GM12878 (cell line): Measurements from ENCODE around the gene MMP11. TPM values are rescaled to one million over a fixed set of nuclear protein-coding genes. Genes with fewer than 3 reads are reported as not detected.

Experiments
- BACH1 ChIP-seq: fragments of 450-650 bp; IDR thresholded peaks from 2 replicates; pipeline ENCODE4 v1.6.1; 2017; ENCODE audit warnings: mild to moderate bottlenecking, borderline replicate concordance
- CBX5 ChIP-seq: sonication (generic); IDR thresholded peaks from 2 replicates; pipeline ENCODE4 v1.6.1; 2016; ENCODE audit warnings: low read depth, moderate library complexity, mild to moderate bottlenecking, inconsistent platforms
- CHD4 ChIP-seq: fragments of 200-600 bp; sonication (generic); IDR thresholded peaks from 2 replicates; pipeline ENCODE4 v1.6.1; 2016; ENCODE audit warnings: mild to moderate bottlenecking
- EED ChIP-seq: sonication (generic); IDR thresholded peaks from 2 replicates; pipeline ENCODE4 v1.6.1; 2016; ENCODE audit warnings: antibody characterized with exemption, low read depth
- HDGF ChIP-seq: fragments of 450-650 bp; IDR thresholded peaks from 2 replicates; pipeline ENCODE4 v1.6.1; 2016; ENCODE audit warnings: antibody characterized with exemption
- KLF5 ChIP-seq: fragments of 450-650 bp; IDR thresholded peaks from 2 replicates; pipeline ENCODE4 v1.6.1; 2014; ENCODE audit warnings: mild to moderate bottlenecking; ENCODE audit not compliant: partially characterized antibody
- MTA3 ChIP-seq: IDR thresholded peaks from 2 replicates; pipeline ENCODE4 v1.6.1; 2012; ENCODE audit warnings: low read length, inconsistent platforms, borderline replicate concordance
- NR2F1 ChIP-seq: fragments of 450-650 bp; conservative IDR thresholded peaks from 2 replicates; pipeline ENCODE4 v1.6.1; 2017; ENCODE audit warnings: mild to moderate bottlenecking
- NRF1 ChIP-seq: conservative IDR thresholded peaks from 2 replicates; pipeline ENCODE4 v1.6.1; 2011; ENCODE audit warnings: mild to moderate bottlenecking, low read depth, low read length, improper control_type of control experiment
- PAX8 ChIP-seq: fragments of 450-650 bp; IDR thresholded peaks from 2 replicates; pipeline ENCODE4 v1.6.1; 2017; ENCODE audit warnings: mild to moderate bottlenecking, moderate library complexity
- POU2F2 ChIP-seq: IDR thresholded peaks from 3 replicates; pipeline ENCODE4 v1.6.1; 2011; ENCODE audit warnings: low read depth, mild to moderate bottlenecking, low read length, borderline replicate concordance
- RCOR1 ChIP-seq: conservative IDR thresholded peaks from 2 replicates; pipeline ENCODE4 v1.6.1; 2012; ENCODE audit warnings: low read depth, low read length, improper control_type of control experiment
- RELA ChIP-seq: fragments of 450-650 bp; IDR thresholded peaks from 2 replicates; pipeline ENCODE4 v1.8.0; 2014; ENCODE audit warnings: borderline replicate concordance; ENCODE audit not compliant: partially characterized antibody
- RUNX3 ChIP-seq: IDR thresholded peaks from 2 replicates; pipeline ENCODE4 v1.6.1; 2012; ENCODE audit warnings: low read length, inconsistent platforms
- SIN3A ChIP-seq: IDR thresholded peaks from 2 replicates; pipeline ENCODE4 v1.6.1; 2012; ENCODE audit warnings: low read depth, low read length, improper control_type of control experiment
- SMAD5 ChIP-seq: IDR thresholded peaks from 2 replicates; pipeline ENCODE4 v1.6.1; 2016; ENCODE audit warnings: antibody characterized with exemption, low read depth
- SMARCA5 ChIP-seq: fragments of 450-650 bp; IDR thresholded peaks from 2 replicates; pipeline ENCODE4 v1.6.1; 2017; ENCODE audit warnings: mild to moderate bottlenecking
- SMC3 ChIP-seq: IDR thresholded peaks from 2 replicates; pipeline ENCODE4 v1.6.1; 2011; ENCODE audit warnings: low read length, improper control_type of control experiment, borderline replicate concordance
- SP1 ChIP-seq: IDR thresholded peaks from one replicate; pipeline ENCODE4 v1.6.1; 2011; ENCODE audit warnings: low read depth, low read length
- YY1 ChIP-seq: IDR thresholded peaks from 2 replicates; pipeline ENCODE4 v1.6.1; 2011; ENCODE audit warnings: low read depth, mild to moderate bottlenecking, low read length
- polyA plus RNA-seq, 11 experiments: library from polyadenylated mRNA; depleted of rRNA in 4 of 11; unstranded in 6 of 11; stranded (reverse) in 5 of 11; fragments of >200 nt; fragmentation: Nextera tagmentation in 4 of 11; fragmentation: Illumina TruSeq in 1 of 11; extraction: Ambion mirVana in 4 of 11; extraction: Trizol in 1 of 11; gene quantifications; 1 replicate in 1 of 11; 2 replicates in 10 of 11; pipeline versions ENCODE4 v1.2.1 to v1.2.3, GENCODE V29; 2011 to 2016; ENCODE audit warnings: inconsistent platforms in 2 of 11, missing spikeins in 2 of 11, low read depth in 1 of 11
- total RNA-seq, 4 experiments: library from RNA; depleted of rRNA in 3 of 4; stranded (reverse); fragments of >200 nt in 3 of 4; fragmentation: Illumina TruSeq in 1 of 4; extraction: Trizol in 1 of 4; gene quantifications; 2 replicates each; pipeline versions ENCODE4 v1.2.1 to v1.2.3, GENCODE V29; 2013 to 2021
- TF ChIP-seq, protein P1 (sequence below): fragments of 450-650 bp; formaldehyde crosslinking; IDR thresholded peaks from 2 replicates; pipeline ENCODE4 v1.5.0; 2022; ENCODE audit warnings: mild to moderate bottlenecking, missing genetic modification characterization
- TF ChIP-seq, protein P2 (sequence below): IDR thresholded peaks from 2 replicates; pipeline ENCODE4 v1.6.1; 2011; ENCODE audit warnings: borderline replicate concordance, low read depth, mild to moderate bottlenecking, moderate library complexity, mixed read lengths, low read length; ENCODE audit not compliant: insufficient read depth; ENCODE audit errors: extremely low read length
- TF ChIP-seq, protein P3 (sequence below): IDR thresholded peaks from 2 replicates; pipeline ENCODE4 v1.6.1; 2011; ENCODE audit warnings: borderline replicate concordance, low read depth, mild to moderate bottlenecking, moderate library complexity, low read length; ENCODE audit not compliant: insufficient read depth, poor library complexity, severe bottlenecking

Gene MMP11
- total and polyA plus RNA-seq, 10 of the 15 experiments (the other 5 are each of a cell fraction or from before 2014, with no cell fraction given) = 0.03 to 1.1 (median 0.31) TPM; not detected in 2

GRCh38 chr22:23800297-23801237 is 27.9 kb downstream of the MMP11 start (continued):
- TF ChIP-seq, protein P1, sequence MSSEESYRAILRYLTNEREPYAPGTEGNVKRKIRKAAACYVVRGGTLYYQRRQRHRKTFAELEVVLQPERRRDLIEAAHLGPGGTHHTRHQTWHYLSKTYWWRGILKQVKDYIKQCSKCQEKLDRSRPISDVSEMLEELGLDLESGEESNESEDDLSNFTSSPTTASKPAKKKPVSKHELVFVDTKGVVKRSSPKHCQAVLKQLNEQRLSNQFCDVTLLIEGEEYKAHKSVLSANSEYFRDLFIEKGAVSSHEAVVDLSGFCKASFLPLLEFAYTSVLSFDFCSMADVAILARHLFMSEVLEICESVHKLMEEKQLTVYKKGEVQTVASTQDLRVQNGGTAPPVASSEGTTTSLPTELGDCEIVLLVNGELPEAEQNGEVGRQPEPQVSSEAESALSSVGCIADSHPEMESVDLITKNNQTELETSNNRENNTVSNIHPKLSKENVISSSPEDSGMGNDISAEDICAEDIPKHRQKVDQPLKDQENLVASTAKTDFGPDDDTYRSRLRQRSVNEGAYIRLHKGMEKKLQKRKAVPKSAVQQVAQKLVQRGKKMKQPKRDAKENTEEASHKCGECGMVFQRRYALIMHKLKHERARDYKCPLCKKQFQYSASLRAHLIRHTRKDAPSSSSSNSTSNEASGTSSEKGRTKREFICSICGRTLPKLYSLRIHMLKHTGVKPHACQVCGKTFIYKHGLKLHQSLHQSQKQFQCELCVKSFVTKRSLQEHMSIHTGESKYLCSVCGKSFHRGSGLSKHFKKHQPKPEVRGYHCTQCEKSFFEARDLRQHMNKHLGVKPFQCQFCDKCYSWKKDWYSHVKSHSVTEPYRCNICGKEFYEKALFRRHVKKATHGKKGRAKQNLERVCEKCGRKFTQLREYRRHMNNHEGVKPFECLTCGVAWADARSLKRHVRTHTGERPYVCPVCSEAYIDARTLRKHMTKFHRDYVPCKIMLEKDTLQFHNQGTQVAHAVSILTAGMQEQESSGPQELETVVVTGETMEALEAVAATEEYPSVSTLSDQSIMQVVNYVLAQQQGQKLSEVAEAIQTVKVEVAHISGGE (CRISPR knock-in tag) = no peak
- 0 out of 3 replicates have a peak, but pooled peaks have one; percentile 6 for TF ChIP-seq POU2F2
- TF ChIP-seq EED = peak; percentile 85
- no peak for TF ChIP-seq BACH1
- peak; percentile 49 for TF ChIP-seq SP1
- TF ChIP-seq PAX8 = no peak
- TF ChIP-seq, protein P2, sequence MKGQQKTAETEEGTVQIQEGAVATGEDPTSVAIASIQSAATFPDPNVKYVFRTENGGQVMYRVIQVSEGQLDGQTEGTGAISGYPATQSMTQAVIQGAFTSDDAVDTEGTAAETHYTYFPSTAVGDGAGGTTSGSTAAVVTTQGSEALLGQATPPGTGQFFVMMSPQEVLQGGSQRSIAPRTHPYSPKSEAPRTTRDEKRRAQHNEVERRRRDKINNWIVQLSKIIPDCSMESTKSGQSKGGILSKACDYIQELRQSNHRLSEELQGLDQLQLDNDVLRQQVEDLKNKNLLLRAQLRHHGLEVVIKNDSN = no peak
- TF ChIP-seq MTA3 = peak; percentile 29; the same call in 1 of the 2 replicates
- TF ChIP-seq SIN3A = no peak
- TF ChIP-seq SMAD5 = no peak
- 0 out of 2 replicates have a peak, but pooled peaks have one; percentile 75 for TF ChIP-seq CHD4
- TF ChIP-seq YY1 = 0 out of 2 replicates have a peak, but pooled peaks have one; percentile 44
- TF ChIP-seq NRF1 = no peak
- TF ChIP-seq, protein P3, sequence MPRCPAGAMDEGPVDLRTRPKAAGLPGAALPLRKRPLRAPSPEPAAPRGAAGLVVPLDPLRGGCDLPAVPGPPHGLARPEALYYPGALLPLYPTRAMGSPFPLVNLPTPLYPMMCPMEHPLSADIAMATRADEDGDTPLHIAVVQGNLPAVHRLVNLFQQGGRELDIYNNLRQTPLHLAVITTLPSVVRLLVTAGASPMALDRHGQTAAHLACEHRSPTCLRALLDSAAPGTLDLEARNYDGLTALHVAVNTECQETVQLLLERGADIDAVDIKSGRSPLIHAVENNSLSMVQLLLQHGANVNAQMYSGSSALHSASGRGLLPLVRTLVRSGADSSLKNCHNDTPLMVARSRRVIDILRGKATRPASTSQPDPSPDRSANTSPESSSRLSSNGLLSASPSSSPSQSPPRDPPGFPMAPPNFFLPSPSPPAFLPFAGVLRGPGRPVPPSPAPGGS = peak; percentile 59
- no peak for TF ChIP-seq CBX5
- TF ChIP-seq RUNX3 = peak; percentile 77
- TF ChIP-seq RELA = no peak
- TF ChIP-seq NR2F1 = peak; percentile 88
- no peak for TF ChIP-seq SMC3
- no peak for TF ChIP-seq KLF5
- no peak for TF ChIP-seq RCOR1
- TF ChIP-seq SMARCA5 = peak; percentile 57; the same call in 1 of the 2 replicates
- peak; percentile 89; the same call in 1 of the 2 replicates for TF ChIP-seq HDGF
